ENCODE measurements around the gene SLC37A1.

SLC37A1 gene

GRCh38 chr21:42565206-42565810 is 51.7 kb downstream of the SLC37A1 start:
- DNase-seq: no peak

GRCh38 chr21:42565886-42566523 is 52.4 kb downstream of the SLC37A1 start:
- no peak for DNase-seq

GRCh38 chr21:42566524-42567213 is 53.0 kb downstream of the SLC37A1 start:
- DNase-seq: no peak

- no peak for DNase-seq
Observed at GRCh38 chr21:42567214-42567555, 53.5 kb downstream of the SLC37A1 start.

GRCh38 chr21:42567861-42568260 is 54.2 kb downstream of the SLC37A1 start:
- no peak for DNase-seq

- no peak for DNase-seq
Observed at GRCh38 chr21:42568376-42568775, 54.7 kb downstream of the SLC37A1 start.

GRCh38 chr21:42568866-42569731 is 55.4 kb downstream of the SLC37A1 start:
- no peak for DNase-seq

GRCh38 chr21:42569732-42570301 is 56.2 kb downstream of the SLC37A1 start:
- no peak for DNase-seq

GRCh38 chr21:42570362-42570761 is 56.7 kb downstream of the SLC37A1 start:
- DNase-seq: no peak

- DNase-seq: no peak
Observed at GRCh38 chr21:42570841-42571387, 57.3 kb downstream of the SLC37A1 start.

- DNase-seq: no peak
Observed at GRCh38 chr21:42571391-42572150, 57.9 kb downstream of the SLC37A1 start.

GRCh38 chr21:42572906-42573495 is 59.3 kb downstream of the SLC37A1 start:
- DNase-seq: no peak

- DNase-seq: no peak
Observed at GRCh38 chr21:42574234-42575027, 60.8 kb downstream of the SLC37A1 start.

- DNase-seq: no peak
Observed at GRCh38 chr21:42575111-42575510, 61.5 kb downstream of the SLC37A1 start.

GRCh38 chr21:42576639-42577038 is 63.0 kb downstream of the SLC37A1 start:
- DNase-seq: no peak

GRCh38 chr21:42578034-42578433 is 64.4 kb downstream of the SLC37A1 start:
- no peak for DNase-seq

GRCh38 chr21:42578761-42579415 is 65.2 kb downstream of the SLC37A1 start:
- DNase-seq: no peak

- no peak for DNase-seq
Observed at GRCh38 chr21:42579456-42580075, 65.9 kb downstream of the SLC37A1 start.

- DNase-seq: no peak
Observed at GRCh38 chr21:42580076-42580792, 66.6 kb downstream of the SLC37A1 start.
